ENCODE results near the gene PLEK.
A peak's percentile ranks its signal among the peaks of the same experiment; 100 is the strongest.

The PLEK gene

GRCh38 chr2:68379184-68379708, 14.2 kb downstream of the PLEK start:
- no peaks in the 10 kb centered on the region for H3K27me3 ChIP-seq (replicated peaks; ENCODE audit: control insufficient read depth, insufficient read depth, low read length)

GRCh38 chr2:68383778-68384177, 18.7 kb downstream of the PLEK start:
- TF ChIP-seq CTCF (IDR thresholded peaks at IDR 0.05; ENCODE audit: insufficient read depth, low read length, poor library complexity, severe bottlenecking), result no peak
- H3K36me3 ChIP-seq (ENCODE audit: control insufficient read depth, insufficient read depth, low read length), result peaks cover 34% of the 10 kb centered on the region

More at GRCh38 chr2:68379184-68379708, 14.2 kb downstream of the PLEK start:
- TF ChIP-seq CTCF (IDR thresholded peaks at IDR 0.05; ENCODE audit: insufficient read depth, low read length, poor library complexity, severe bottlenecking), result no peak
- no peak overlapping the region; the same call in 1 of the 2 replicates for H3K4me3 ChIP-seq (replicated peaks; ENCODE audit: low read depth, low read length)
- DNase-seq (ENCODE audit: extremely low read depth, insufficient read length), result peak; percentile 52
- H3K36me3 ChIP-seq (ENCODE audit: control insufficient read depth, insufficient read depth, low read length), result peaks cover 27% of the 10 kb centered on the region

GRCh38 chr2:68384485-68385107, 19.5 kb downstream of the PLEK start:
- no peaks in the 10 kb centered on the region for H3K27me3 ChIP-seq (replicated peaks; ENCODE audit: control insufficient read depth, insufficient read depth, low read length)
- no peak for DNase-seq (ENCODE audit: extremely low read depth, insufficient read length)
- TF ChIP-seq CTCF (IDR thresholded peaks at IDR 0.05; ENCODE audit: insufficient read depth, low read length, poor library complexity, severe bottlenecking), result no peak
- H3K4me3 ChIP-seq (replicated peaks; ENCODE audit: low read depth, low read length), result no peak overlapping the region
- peaks cover 37% of the 10 kb centered on the region for H3K36me3 ChIP-seq (ENCODE audit: control insufficient read depth, insufficient read depth, low read length)

More at GRCh38 chr2:68383778-68384177, 18.7 kb downstream of the PLEK start:
- no peak for DNase-seq (ENCODE audit: extremely low read depth, insufficient read length)
- Histone ChIP-seq H3K4me3 (replicated peaks; ENCODE audit: low read depth, low read length) (no peak overlapping the region), H3K27me3 (replicated peaks; ENCODE audit: control insufficient read depth, insufficient read depth, low read length) (no peaks in the 10 kb centered on the region)

- H3K36me3 ChIP-seq (ENCODE audit: control insufficient read depth, insufficient read depth, low read length), result peaks cover 34% of the 10 kb centered on the region
- DNase-seq (ENCODE audit: extremely low read depth, insufficient read length), result peak; percentile 79
- TF ChIP-seq CTCF (IDR thresholded peaks at IDR 0.05; ENCODE audit: insufficient read depth, low read length, poor library complexity, severe bottlenecking), result peak; percentile 12
- H3K27me3 ChIP-seq (replicated peaks; ENCODE audit: control insufficient read depth, insufficient read depth, low read length), result no peaks in the 10 kb centered on the region
- H3K4me3 ChIP-seq (replicated peaks; ENCODE audit: low read depth, low read length), result no peak overlapping the region
These were observed 20.3 kb downstream of the PLEK start for GRCh38 chr2:68385220-68385906.

GRCh38 chr2:68385907-68386287, 20.8 kb downstream of the PLEK start:
- Histone ChIP-seq H3K36me3 (ENCODE audit: control insufficient read depth, insufficient read depth, low read length) (peaks cover 31% of the 10 kb centered on the region), H3K27me3 (replicated peaks; ENCODE audit: control insufficient read depth, insufficient read depth, low read length) (no peaks in the 10 kb centered on the region), H3K4me3 (replicated peaks; ENCODE audit: low read depth, low read length) (no peak overlapping the region)
- no peak for TF ChIP-seq CTCF (IDR thresholded peaks at IDR 0.05; ENCODE audit: insufficient read depth, low read length, poor library complexity, severe bottlenecking)
- no peak for DNase-seq (ENCODE audit: extremely low read depth, insufficient read length)

Data from GM06990 (cell line).